AG04450 (cell line): Measurements from ENCODE around the gene COPS3. TPM values are rescaled to one million over a fixed set of nuclear protein-coding genes. Genes with fewer than 3 reads are reported as not detected.

Source experiments
- CTCF ChIA-PET: fragments of 300-600, 350-600 bp; formaldehyde crosslinking; extraction: SDS; loops from one replicate; lab custom pipeline; 2022; ENCODE audit warnings: antibody characterized with exemption, inconsistent platforms; lab: Charles Lee
- POLR2A ChIA-PET: fragments of 350-600 bp; formaldehyde crosslinking; extraction: SDS; loops from one replicate; lab custom pipeline; 2021; ENCODE audit warnings: antibody characterized with exemption, inconsistent platforms; lab: Yijun Ruan, JAX
- DNase-seq: peaks from one replicate; pipeline ENCODE4 v3.0.0-alpha.2; 2011; ENCODE audit warnings: low read depth, low spot score
- H3K27ac ChIP-seq: one replicate; pipeline ENCODE4 v1.5.1; 2012; ENCODE audit warnings: low read depth, low read length, control low read depth
- H3K27me3 ChIP-seq: one replicate; pipeline ENCODE4 v1.6.0; 2012; ENCODE audit warnings: low read length; ENCODE audit not compliant: control insufficient read depth, insufficient read depth
- H3K4me3 ChIP-seq: 2 replicates; pipeline ENCODE4 v1.5.1; 2011; ENCODE audit warnings: mild to moderate bottlenecking, low read depth, low read length, control low read depth
- H3K9me3 ChIP-seq: 2 replicates; pipeline ENCODE4 v1.5.1; 2012; ENCODE audit warnings: low read length; ENCODE audit not compliant: control insufficient read depth, insufficient read depth
- polyA plus RNA-seq: library from polyadenylated mRNA; depleted of rRNA; stranded (reverse); fragments of >200 nt; gene quantifications from 2 replicates; pipeline ENCODE4 v1.2.3, GENCODE V29; 2011; rRNA removed
- TF ChIP-seq, protein P1 (sequence below): IDR thresholded peaks from 2 replicates; pipeline ENCODE4 v1.5.1; 2011; ENCODE audit warnings: low read depth, low read length, control low read depth, inconsistent platforms

The COPS3 gene
- polyA plus RNA-seq, 1 experiment = 91.2 TPM

DNA sequence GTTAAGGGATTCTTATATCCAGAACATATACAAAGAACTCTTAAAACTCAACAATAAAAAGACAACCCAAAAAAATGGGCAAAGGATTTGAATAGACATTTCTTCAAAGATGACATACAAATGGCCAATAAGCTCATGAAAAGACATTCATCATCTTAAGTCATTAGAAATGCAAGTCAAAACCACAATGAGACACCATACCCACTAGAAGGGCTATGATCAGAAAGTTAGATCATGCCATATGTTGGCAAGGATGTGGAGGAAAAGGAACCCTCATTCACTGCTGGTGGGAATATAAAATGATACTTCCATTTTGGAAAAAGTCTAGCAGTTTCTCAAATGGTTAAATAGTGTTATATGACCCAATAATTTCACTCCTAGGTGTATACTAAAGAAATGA lies 84.3 kb downstream of the COPS3 start:
- H3K27ac ChIP-seq = no peak overlapping the region
- H3K4me3 ChIP-seq = no peak overlapping the region
- TF ChIP-seq, protein P1, sequence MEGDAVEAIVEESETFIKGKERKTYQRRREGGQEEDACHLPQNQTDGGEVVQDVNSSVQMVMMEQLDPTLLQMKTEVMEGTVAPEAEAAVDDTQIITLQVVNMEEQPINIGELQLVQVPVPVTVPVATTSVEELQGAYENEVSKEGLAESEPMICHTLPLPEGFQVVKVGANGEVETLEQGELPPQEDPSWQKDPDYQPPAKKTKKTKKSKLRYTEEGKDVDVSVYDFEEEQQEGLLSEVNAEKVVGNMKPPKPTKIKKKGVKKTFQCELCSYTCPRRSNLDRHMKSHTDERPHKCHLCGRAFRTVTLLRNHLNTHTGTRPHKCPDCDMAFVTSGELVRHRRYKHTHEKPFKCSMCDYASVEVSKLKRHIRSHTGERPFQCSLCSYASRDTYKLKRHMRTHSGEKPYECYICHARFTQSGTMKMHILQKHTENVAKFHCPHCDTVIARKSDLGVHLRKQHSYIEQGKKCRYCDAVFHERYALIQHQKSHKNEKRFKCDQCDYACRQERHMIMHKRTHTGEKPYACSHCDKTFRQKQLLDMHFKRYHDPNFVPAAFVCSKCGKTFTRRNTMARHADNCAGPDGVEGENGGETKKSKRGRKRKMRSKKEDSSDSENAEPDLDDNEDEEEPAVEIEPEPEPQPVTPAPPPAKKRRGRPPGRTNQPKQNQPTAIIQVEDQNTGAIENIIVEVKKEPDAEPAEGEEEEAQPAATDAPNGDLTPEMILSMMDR = no peak
- DNase-seq = no peak
- H3K27me3 ChIP-seq = no peaks in the 10 kb centered on the region
- ChIA-PET CTCF (interaction anchor here (0.6 kb wide), 1 partner anchor 34 kb away, joined by 4 read pairs; no protein-coding TSS in a partner anchor), POLR2A (interaction anchor here (0.6 kb wide), 1 partner anchor 40 kb away, joined by 3 read pairs; the partner anchor contains the start of gene FLCN)
- H3K9me3 ChIP-seq = no peaks in the 10 kb centered on the region

Other genes starting within 250 kb of the COPS3 start
- gene MPRIP, start 238.8 kb downstream of the COPS3 start, polyA plus RNA-seq = 95.0 and 122 TPM in 2 replicates
- gene PLD6, start 74.9 kb downstream of the COPS3 start, polyA plus RNA-seq = 1.6 and 1.7 TPM in 2 replicates
- 13.7 and 17.8 TPM in 2 replicates for gene FLCN, start 44.1 kb downstream of the COPS3 start, polyA plus RNA-seq
- 0.22 and 0.36 TPM in 2 replicates for gene NT5M, start 22.1 kb upstream of the COPS3 start, polyA plus RNA-seq
- gene MED9, start 195.8 kb upstream of the COPS3 start, polyA plus RNA-seq = 10.9 and 11.6 TPM in 2 replicates
- 0.55 and 0.91 TPM in 2 replicates for gene RASD1, start 215.1 kb upstream of the COPS3 start, polyA plus RNA-seq